Upper lobe of left lung (tissue), 6 donors: ENCODE data around the gene DNAJA2. TPM values are rescaled to one million over a fixed set of nuclear protein-coding genes. Genes with fewer than 3 reads are reported as not detected.
A peak's percentile ranks its signal among the peaks of the same experiment; 100 is the strongest.
"Not testable (repeated sequence)": the region's sequence is repeated elsewhere in the genome, so short reads cannot be mapped to it uniquely, and the experiment has no call there.

Experiments used
- ATAC-seq, 2 donors: fragments of 200-7000 bp; cut with Tn5 transposase; one replicate each; pipeline ENCODE4 v1.9.1; 2022; ENCODE audit warnings: mild to moderate bottlenecking in 2 of 2, moderate library complexity in 2 of 2; ENCODE audit not compliant: low FRiP score in 2 of 2
- DNase-seq, 2 donors: peaks; one replicate each; pipeline ENCODE4 v3.0.0-alpha.2; 2019 to 2020
- H3K27ac ChIP-seq, 4 donors: fragments of 200-600 bp; sonication (generic); one replicate each; pipeline ENCODE4 v1.5.1; 2016 to 2019
- H3K27me3 ChIP-seq, 4 donors: fragments of 200-600 bp; sonication (generic); one replicate each; pipeline ENCODE4 v1.5.1; 2017 to 2019
- H3K36me3 ChIP-seq, 4 donors: fragments of 200-600 bp; sonication (generic); one replicate each; pipeline ENCODE4 v1.5.1; 2016 to 2019
- H3K4me1 ChIP-seq, 4 donors: fragments of 200-600 bp; sonication (generic); one replicate each; pipeline ENCODE4 v1.5.1; 2018 to 2019
- H3K4me3 ChIP-seq, 4 donors: fragments of 200-600 bp; sonication (generic); one replicate each; pipeline ENCODE4 v1.5.1; 2017 to 2019; ENCODE audit warnings: mild to moderate bottlenecking in 2 of 4, moderate library complexity in 1 of 4
- H3K9me3 ChIP-seq, 4 donors: fragments of 200-600 bp; sonication (generic); one replicate each; pipeline ENCODE4 v1.5.1; 2018 to 2019
- CTCF ChIP-seq, 6 experiments: fragments of 450-650 bp in 4 of 6; fragments of 200-600 bp in 2 of 6; sonication (generic) in 2 of 6; IDR thresholded peaks; one replicate each; pipeline ENCODE4 v1.5.1; 2016 to 2019; ENCODE audit warnings: antibody characterized with exemption in 6 of 6
- EP300 ChIP-seq, 4 donors: sonication (generic); formaldehyde crosslinking; IDR thresholded peaks; one replicate each; pipeline ENCODE4 v1.5.1; 2017; ENCODE audit warnings: antibody characterized with exemption in 4 of 4, control low read depth in 2 of 4
- POLR2A ChIP-seq, 4 donors: fragments of 450-650 bp; IDR thresholded peaks; one replicate each; pipeline ENCODE4 v1.5.1; 2016 to 2017; ENCODE audit warnings: antibody characterized with exemption in 4 of 4, mild to moderate bottlenecking in 2 of 4
- POLR2AphosphoS5 ChIP-seq, 2 donors: sonication (generic); formaldehyde crosslinking; IDR thresholded peaks; one replicate each; pipeline ENCODE4 v1.5.1; 2017; ENCODE audit warnings: antibody characterized with exemption in 2 of 2
- WGBS, 2 donors: methylation state at CpG; one replicate each; pipeline ENCODE4 v1.1.5; 2017 to 2018; 5-methylcytosine and 5-hydroxymethylcytosine counted together
- total RNA-seq, 6 donors: library from RNA; depleted of rRNA in 4 of 6; stranded (reverse); fragments of >200 nt in 4 of 6; gene quantifications; one replicate each; pipeline versions ENCODE4 v1.1.0 to v1.2.1, GENCODE V29; 2016 to 2021
- donor health status: DM: no; HTN: no; CAD: no; lungs with moderate emphysema.
- donor health status: DM: no; HTN: yes; CAD: no; lungs with severe emphysema.

The DNAJA2 gene
- total RNA-seq, 6 donors from 2014 or later = 15.7 to 51.2 (median 41.0) TPM

GRCh38 chr16:46949241-46949892, 24.1 kb downstream of the DNAJA2 start:
- WGBS, 2 donors = 78 to 79% methylated on average over 7 of the region's 7 CpGs
- TF ChIP-seq EP300 (IDR thresholded peaks at IDR 0.05) (no peak), POLR2AphosphoS5 (IDR thresholded peaks at IDR 0.05) (no peak), POLR2A (IDR thresholded peaks at IDR 0.05) (no peak), CTCF (IDR thresholded peaks at IDR 0.05) (no peak)
- H3K36me3 ChIP-seq = peaks cover 0 to 5% (median 2%) of the 10 kb centered on the region in 4 donors

GRCh38 chr16:46948548-46949166, 24.8 kb downstream of the DNAJA2 start:
- Histone ChIP-seq H3K4me3 (no peak overlapping the region), H3K27me3 (no peaks in the 10 kb centered on the region), H3K9me3 (no peaks in the 10 kb centered on the region), H3K27ac (no peak overlapping the region), H3K36me3 (no peaks in the 10 kb centered on the region), H3K4me1 (no peaks in the 10 kb centered on the region)
- ATAC-seq = no peak
- no peak for DNase-seq
- WGBS, 2 donors = 82 to 83% methylated on average over 4 of the region's 4 CpGs
- TF ChIP-seq POLR2A (IDR thresholded peaks at IDR 0.05) = no peak
- no peak for TF ChIP-seq EP300 (IDR thresholded peaks at IDR 0.05)
- TF ChIP-seq CTCF (IDR thresholded peaks at IDR 0.05) = no peak
- TF ChIP-seq POLR2AphosphoS5 (IDR thresholded peaks at IDR 0.05) = no peak

More at GRCh38 chr16:46949241-46949892, 24.1 kb downstream of the DNAJA2 start:
- H3K4me3 ChIP-seq = no peak overlapping the region
- DNase-seq = no peak
- no peaks in the 10 kb centered on the region for H3K9me3 ChIP-seq
- H3K27me3 ChIP-seq = no peaks in the 10 kb centered on the region
- no peaks in the 10 kb centered on the region for H3K4me1 ChIP-seq
- no peak overlapping the region for H3K27ac ChIP-seq
- ATAC-seq = no peak

GRCh38 chr16:46947900-46948547, 25.4 kb downstream of the DNAJA2 start:
- Histone ChIP-seq H3K27me3 (no peaks in the 10 kb centered on the region), H3K27ac (no peak overlapping the region), H3K4me3 (no peak overlapping the region), H3K9me3 (no peaks in the 10 kb centered on the region), H3K36me3 (no peaks in the 10 kb centered on the region), H3K4me1 (no peaks in the 10 kb centered on the region)
- 91 to 96% methylated on average over 7 of the region's 7 CpGs for WGBS, 2 donors
- peak in 3 of 6 experiments; percentile 17 to 32 (median 28) for TF ChIP-seq CTCF (IDR thresholded peaks at IDR 0.05)
- TF ChIP-seq EP300 (IDR thresholded peaks at IDR 0.05) = no peak
- DNase-seq = no peak
- ATAC-seq = peak; percentile 30 to 53

- not testable (repeated sequence) for H3K27me3 ChIP-seq, H3K27ac ChIP-seq, H3K36me3 ChIP-seq, ATAC-seq, H3K4me3 ChIP-seq, H3K4me1 ChIP-seq, DNase-seq, H3K9me3 ChIP-seq
- 88 to 93% methylated on average over 8 of the region's 8 CpGs for WGBS, 2 donors
These were observed 28.8 kb downstream of the DNAJA2 start for GRCh38 chr16:46944713-46945112.

- no peaks in the 10 kb centered on the region for H3K36me3 ChIP-seq
- TF ChIP-seq POLR2A (IDR thresholded peaks at IDR 0.05) = no peak
- no peak for TF ChIP-seq CTCF (IDR thresholded peaks at IDR 0.05)
- no peak for TF ChIP-seq EP300 (IDR thresholded peaks at IDR 0.05)
- TF ChIP-seq POLR2AphosphoS5 (IDR thresholded peaks at IDR 0.05) = no peak
- no peak overlapping the region for H3K27ac ChIP-seq
- H3K9me3 ChIP-seq = no peaks in the 10 kb centered on the region
- DNase-seq (no peak), ATAC-seq (no peak)
- no peaks in the 10 kb centered on the region for H3K27me3 ChIP-seq
- no peak overlapping the region for H3K4me3 ChIP-seq
- H3K4me1 ChIP-seq = no peaks in the 10 kb centered on the region
These were observed 35.9 kb downstream of the DNAJA2 start for GRCh38 chr16:46937536-46937935.
